ENCODE data around the gene MIOS.

GRCh38 chr7:7647495-7648036, 80.9 kb downstream of the MIOS start:
- TF ChIP-seq ARNT (IDR thresholded peaks at IDR 0.05) (no peak), NFRKB (IDR thresholded peaks at IDR 0.05) (no peak), FOXM1 (IDR thresholded peaks at IDR 0.05; ENCODE audit: borderline replicate concordance) (no peak), SUZ12 (IDR thresholded peaks at IDR 0.05) (no peak), HDGF (IDR thresholded peaks at IDR 0.05; ENCODE audit: borderline replicate concordance) (no peak), TARDBP (IDR thresholded peaks at IDR 0.05) (no peak), FOXK2 (IDR thresholded peaks at IDR 0.05) (no peak), SP1 (IDR thresholded peaks at IDR 0.05) (no peak), FOXA1 (IDR thresholded peaks at IDR 0.05) (no peak), ELF4 (IDR thresholded peaks at IDR 0.05) (no peak), ZNF384 (IDR thresholded peaks at IDR 0.05) (no peak)
- TF ChIP-seq, protein P1, sequence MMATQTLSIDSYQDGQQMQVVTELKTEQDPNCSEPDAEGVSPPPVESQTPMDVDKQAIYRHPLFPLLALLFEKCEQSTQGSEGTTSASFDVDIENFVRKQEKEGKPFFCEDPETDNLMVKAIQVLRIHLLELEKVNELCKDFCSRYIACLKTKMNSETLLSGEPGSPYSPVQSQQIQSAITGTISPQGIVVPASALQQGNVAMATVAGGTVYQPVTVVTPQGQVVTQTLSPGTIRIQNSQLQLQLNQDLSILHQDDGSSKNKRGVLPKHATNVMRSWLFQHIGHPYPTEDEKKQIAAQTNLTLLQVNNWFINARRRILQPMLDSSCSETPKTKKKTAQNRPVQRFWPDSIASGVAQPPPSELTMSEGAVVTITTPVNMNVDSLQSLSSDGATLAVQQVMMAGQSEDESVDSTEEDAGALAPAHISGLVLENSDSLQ (IDR thresholded peaks at IDR 0.05), result no peak

All from HEK293T (cell line).